Right lobe of liver (tissue), 6 donors: ENCODE measurements around the gene MS4A6E. TPM values are rescaled to one million over a fixed set of nuclear protein-coding genes. Genes with fewer than 3 reads are reported as not detected.
A peak's percentile ranks its signal among the peaks of the same experiment; 100 is the strongest.

ENCODE experiments used
- ATAC-seq, 4 donors: fragments of 200-7000 bp; cut with Tn5 transposase; one replicate each; pipeline ENCODE4 v1.9.1; 2020; ENCODE audit warnings: mild to moderate bottlenecking in 4 of 4, moderate library complexity in 4 of 4
- DNase-seq, 3 donors: peaks; one replicate each; pipeline ENCODE4 v3.0.0-alpha.2; 2020
- H3K27ac ChIP-seq, 3 donors: fragments of 200-600 bp; one replicate each; pipeline ENCODE4 v1.8.0; 2022
- H3K27me3 ChIP-seq, 2 donors: fragments of 200-600 bp; one replicate each; pipeline ENCODE4 v1.8.0; 2022
- H3K36me3 ChIP-seq, 4 donors: fragments of 200-600 bp; sonication (generic) in 1 of 4; one replicate each; pipeline versions ENCODE4 v1.5.1 to v1.8.0; 2017 to 2022; ENCODE audit warnings: control low read depth in 1 of 4
- H3K4me1 ChIP-seq, 4 donors: fragments of 200-600 bp; sonication (generic) in 1 of 4; one replicate each; pipeline versions ENCODE4 v1.5.1 to v1.8.0; 2017 to 2022; ENCODE audit warnings: control low read depth in 1 of 4
- H3K4me3 ChIP-seq, 3 donors: fragments of 200-600 bp; one replicate each; pipeline ENCODE4 v1.8.0; 2022
- H3K9me3 ChIP-seq, 4 donors: fragments of 200-600 bp; sonication (generic) in 1 of 4; one replicate each; pipeline versions ENCODE4 v1.5.1 to v1.8.0; 2017 to 2022; ENCODE audit warnings: control low read depth in 1 of 4
- POLR2A ChIP-seq: fragments of 450-650 bp; IDR thresholded peaks from one replicate; pipeline ENCODE4 v1.6.1; 2017; ENCODE audit warnings: antibody characterized with exemption, mild to moderate bottlenecking
- WGBS: methylation state at CpG from one replicate; pipeline ENCODE4 v1.1.6; 2018; ENCODE audit warnings: low coverage, low lambda C conversion rate; ENCODE audit not compliant: insufficient coverage; ENCODE audit errors: missing lambda C conversion rate; 5-methylcytosine and 5-hydroxymethylcytosine counted together
- intact Hi-C, 2 donors: fragments of 100-400 bp; cut with DNase I; formaldehyde crosslinking; loops; one replicate each; pipeline versions ENCODE4 v1.11.2 to v1.14.1; 2022
- total RNA-seq, 6 experiments: library from RNA; depleted of rRNA in 2 of 6; stranded (reverse); fragments of >200 nt in 2 of 6; fragmentation: NEBNext Ultra II Directional in 3 of 6; extraction: Animal tissue kit (Norgen Biotek cat#: 25700) in 3 of 6; gene quantifications; one replicate each; pipeline versions ENCODE4 v1.1.0 to v1.2.4, GENCODE V29; 2016 to 2023
- TF ChIP-seq, protein P1 (sequence below), 4 donors: fragments of 200-600 bp in 3 of 4; fragments of 450-650 bp in 1 of 4; IDR thresholded peaks; one replicate each; pipeline versions ENCODE4 v1.5.1 to v1.8.0; 2016 to 2022; ENCODE audit warnings: antibody characterized with exemption in 4 of 4, mild to moderate bottlenecking in 2 of 4
- donor health status: DM: no; HTN: yes; CAD: no.
- donor health status: DM: no; HTN: no; CAD: no.
- donor health status: DM: no; HTN: no; CAD: no.
- donor health status: DM: no; HTN: yes; CAD: no.
- donor health status: DM: no; HTN: yes; CAD: no.

MS4A6E gene
- total RNA-seq, 6 experiments from 2014 or later, result not detected

GRCh38 chr11:60347084-60347797 is 20.2 kb downstream of the MS4A6E start:
- no peak for DNase-seq
- no peaks in the 10 kb centered on the region for H3K4me1 ChIP-seq
- WGBS, result 64% methylated on average over 2 of the region's 2 CpGs
- no peak for TF ChIP-seq POLR2A
- TF ChIP-seq, protein P1, sequence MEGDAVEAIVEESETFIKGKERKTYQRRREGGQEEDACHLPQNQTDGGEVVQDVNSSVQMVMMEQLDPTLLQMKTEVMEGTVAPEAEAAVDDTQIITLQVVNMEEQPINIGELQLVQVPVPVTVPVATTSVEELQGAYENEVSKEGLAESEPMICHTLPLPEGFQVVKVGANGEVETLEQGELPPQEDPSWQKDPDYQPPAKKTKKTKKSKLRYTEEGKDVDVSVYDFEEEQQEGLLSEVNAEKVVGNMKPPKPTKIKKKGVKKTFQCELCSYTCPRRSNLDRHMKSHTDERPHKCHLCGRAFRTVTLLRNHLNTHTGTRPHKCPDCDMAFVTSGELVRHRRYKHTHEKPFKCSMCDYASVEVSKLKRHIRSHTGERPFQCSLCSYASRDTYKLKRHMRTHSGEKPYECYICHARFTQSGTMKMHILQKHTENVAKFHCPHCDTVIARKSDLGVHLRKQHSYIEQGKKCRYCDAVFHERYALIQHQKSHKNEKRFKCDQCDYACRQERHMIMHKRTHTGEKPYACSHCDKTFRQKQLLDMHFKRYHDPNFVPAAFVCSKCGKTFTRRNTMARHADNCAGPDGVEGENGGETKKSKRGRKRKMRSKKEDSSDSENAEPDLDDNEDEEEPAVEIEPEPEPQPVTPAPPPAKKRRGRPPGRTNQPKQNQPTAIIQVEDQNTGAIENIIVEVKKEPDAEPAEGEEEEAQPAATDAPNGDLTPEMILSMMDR (IDR thresholded peaks at IDR 0.05), result no peak
- H3K27me3 ChIP-seq, result no peaks in the 10 kb centered on the region
- intact Hi-C loops, result no loop called here
- H3K4me3 ChIP-seq, result no peak overlapping the region
- no peaks in the 10 kb centered on the region for H3K9me3 ChIP-seq
- no peak overlapping the region for H3K27ac ChIP-seq
- peak in 2 of 4 donors; percentile 36 to 44 for ATAC-seq
- H3K36me3 ChIP-seq, result no peaks in the 10 kb centered on the region

- Histone ChIP-seq H3K36me3 (no peaks in the 10 kb centered on the region), H3K27ac (no peak overlapping the region), H3K9me3 (no peaks in the 10 kb centered on the region), H3K27me3 (no peaks in the 10 kb centered on the region), H3K4me1 (no peaks in the 10 kb centered on the region), H3K4me3 (no peak overlapping the region)
- whole genome bisulfite sequencing, result 51% methylated on average over 2 of the region's 2 CpGs
- peak in 1 of 4 donors; percentile 45 for ATAC-seq
- TF ChIP-seq, protein P1 (IDR thresholded peaks at IDR 0.05), result no peak
- TF ChIP-seq POLR2A, result no peak
- DNase-seq, result no peak
- intact Hi-C loops, result no loop called here
These were observed 21.1 kb downstream of the MS4A6E start for GRCh38 chr11:60348116-60348515.

- Histone ChIP-seq H3K27ac (no peak overlapping the region), H3K27me3 (no peaks in the 10 kb centered on the region), H3K4me3 (no peak overlapping the region), H3K4me1 (no peaks in the 10 kb centered on the region), H3K9me3 (no peaks in the 10 kb centered on the region), H3K36me3 (no peaks in the 10 kb centered on the region)
- DNase-seq, result no peak
- peak; percentile 12 to 62 (median 46) for ATAC-seq
- TF ChIP-seq POLR2A, result no peak
- TF ChIP-seq, protein P1 (IDR thresholded peaks at IDR 0.05), result no peak
- intact Hi-C loops, result no loop called here
- WGBS, result 38% methylated on average over 1 of the region's 1 CpG
These were observed 22.9 kb downstream of the MS4A6E start for GRCh38 chr11:60349990-60350389.

- Histone ChIP-seq H3K4me3 (no peak overlapping the region), H3K27me3 (no peaks in the 10 kb centered on the region), H3K36me3 (no peaks in the 10 kb centered on the region), H3K9me3 (no peaks in the 10 kb centered on the region), H3K4me1 (no peaks in the 10 kb centered on the region), H3K27ac (no peak overlapping the region)
- 14% methylated on average over 2 of the region's 2 CpGs for WGBS
- intact Hi-C loops, result no loop called here
- DNase-seq, result no peak
- ATAC-seq, result no peak
- TF ChIP-seq, protein P1 (IDR thresholded peaks at IDR 0.05), result no peak
These were observed 30.7 kb downstream of the MS4A6E start for GRCh38 chr11:60357771-60358170.
